Measurements from ENCODE around the gene TUBB.

- TF ChIP-seq MAX (IDR thresholded peaks at IDR 0.05) = no peak
- TF ChIP-seq CTCF (IDR thresholded peaks at IDR 0.05 in 2 of 3, conservative IDR thresholded peaks at IDR 0.05 in 1 of 3; ENCODE audit: borderline replicate concordance in 1 of 3, insufficient read depth in 1 of 3, low read depth in 2 of 3, low read length in 2 of 3) = no peak
- TF ChIP-seq POLR2AphosphoS5 (IDR thresholded peaks at IDR 0.05; ENCODE audit: low read depth, low read length) = no peak
- TF ChIP-seq POLR2A (IDR thresholded peaks at IDR 0.05; ENCODE audit: borderline replicate concordance, extremely low read depth, insufficient read depth, insufficient read length) = no peak
- TF ChIP-seq ZBTB33 (IDR thresholded peaks at IDR 0.05; ENCODE audit: extremely low read depth, insufficient replicate concordance, low read length) = no peak
- no peak for TF ChIP-seq EZH2 (IDR thresholded peaks at IDR 0.05)
Measured at GRCh38 chr6:30676660-30677285, 43.4 kb upstream of the TUBB start.

All from HCT116 (cell line).